Smooth muscle cell (in vitro differentiated cells): ENCODE results near the gene PELI2. TPM values are rescaled to one million over a fixed set of nuclear protein-coding genes. Genes with fewer than 3 reads are reported as not detected.

Source experiments
- DNase-seq: peaks from one replicate; lab custom pipeline; 2025; ENCODE audit not compliant: unreplicated experiment; lab: John Stamatoyannopoulos, UW
- H2AFZ ChIP-seq: fragments of 200-600 bp; sonication (generic); 2 replicates; pipeline ENCODE4 v1.6.0; 2016; ENCODE audit warnings: antibody characterized with exemption, low read depth, mild to moderate bottlenecking
- H3F3A ChIP-seq: fragments of 200-600 bp; sonication (generic); 2 replicates; pipeline ENCODE4 v1.6.0; 2017; ENCODE audit warnings: antibody characterized with exemption, low read depth
- H3K27ac ChIP-seq: fragments of 200-600 bp; sonication (generic); 2 replicates; pipeline ENCODE4 v1.5.1; 2016; ENCODE audit warnings: low read depth, mild to moderate bottlenecking
- H3K27me3 ChIP-seq: fragments of 200-600 bp; sonication (generic); 2 replicates; pipeline ENCODE4 v1.6.1; 2016; ENCODE audit warnings: low read depth, mild to moderate bottlenecking
- H3K36me3 ChIP-seq: fragments of 200-600 bp; sonication (generic); 2 replicates; pipeline ENCODE4 v1.5.1; 2016; ENCODE audit warnings: low read depth
- H3K4me1 ChIP-seq: fragments of 200-600 bp; sonication (generic); 2 replicates; pipeline ENCODE4 v1.5.1; 2016; ENCODE audit warnings: low read depth
- H3K4me2 ChIP-seq: fragments of 200-600 bp; sonication (generic); 2 replicates; pipeline ENCODE4 v1.6.0; 2016; ENCODE audit warnings: mild to moderate bottlenecking
- H3K4me3 ChIP-seq: fragments of 200-600 bp; sonication (generic); 2 replicates; pipeline ENCODE4 v1.5.1; 2016; ENCODE audit warnings: mild to moderate bottlenecking
- H3K79me2 ChIP-seq: fragments of 200-600 bp; sonication (generic); 2 replicates; pipeline ENCODE4 v1.6.0; 2016; ENCODE audit warnings: low read depth, mild to moderate bottlenecking
- H3K9ac ChIP-seq: fragments of 200-600 bp; sonication (generic); 2 replicates; pipeline ENCODE4 v1.6.0; 2016; ENCODE audit warnings: low read depth
- H3K9me3 ChIP-seq: fragments of 200-600 bp; sonication (generic); replicated peaks from 2 replicates; pipeline ENCODE4 v1.5.1; 2016; ENCODE audit warnings: low read depth
- H4K20me1 ChIP-seq: fragments of 200-600 bp; sonication (generic); 2 replicates; pipeline ENCODE4 v1.6.0; 2016; ENCODE audit warnings: low read depth
- WGBS: methylation state at CpG from one replicate; pipeline ENCODE4 v1.1.7; 2016; ENCODE audit warnings: low lambda C conversion rate; 5-methylcytosine and 5-hydroxymethylcytosine counted together
- polyA plus RNA-seq: library from polyadenylated mRNA; unstranded; fragments of >200 nt; fragmentation: Nextera tagmentation; extraction: Ambion mirVana; gene quantifications from 2 replicates; pipeline ENCODE4 v1.2.1, GENCODE V29; 2016
- total RNA-seq: library from RNA; depleted of rRNA; stranded (reverse); fragments of >200 nt; gene quantifications from 2 replicates; pipeline ENCODE4 v1.2.3, GENCODE V29; 2014
- TF ChIP-seq, protein P1 (sequence below): fragments of 200-600 bp; sonication (generic); IDR thresholded peaks from 2 replicates; pipeline ENCODE4 v1.5.1; 2017; ENCODE audit warnings: borderline replicate concordance, mild to moderate bottlenecking, antibody characterized with exemption; ENCODE audit not compliant: insufficient read depth, poor library complexity, severe bottlenecking

The PELI2 gene
- total and polyA plus RNA-seq, 2 experiments from 2014 or later = 4.6 to 9.1 TPM

GRCh38 chr14:56125772-56126636, 7.8 kb downstream of the PELI2 start:
- peaks cover 47% of the 10 kb centered on the region for H3K4me1 ChIP-seq
- peaks cover 47% of the 10 kb centered on the region for H4K20me1 ChIP-seq
- no peak overlapping the region for H3K27ac ChIP-seq
- no peak overlapping the region for H3K4me3 ChIP-seq
- H3K36me3 ChIP-seq = no peaks in the 10 kb centered on the region
- no peak overlapping the region for H2AFZ ChIP-seq
- DNase-seq = no peak
- H3K79me2 ChIP-seq = peaks cover 66% of the 10 kb centered on the region
- H3K4me2 ChIP-seq = no peak overlapping the region
- TF ChIP-seq, protein P1, sequence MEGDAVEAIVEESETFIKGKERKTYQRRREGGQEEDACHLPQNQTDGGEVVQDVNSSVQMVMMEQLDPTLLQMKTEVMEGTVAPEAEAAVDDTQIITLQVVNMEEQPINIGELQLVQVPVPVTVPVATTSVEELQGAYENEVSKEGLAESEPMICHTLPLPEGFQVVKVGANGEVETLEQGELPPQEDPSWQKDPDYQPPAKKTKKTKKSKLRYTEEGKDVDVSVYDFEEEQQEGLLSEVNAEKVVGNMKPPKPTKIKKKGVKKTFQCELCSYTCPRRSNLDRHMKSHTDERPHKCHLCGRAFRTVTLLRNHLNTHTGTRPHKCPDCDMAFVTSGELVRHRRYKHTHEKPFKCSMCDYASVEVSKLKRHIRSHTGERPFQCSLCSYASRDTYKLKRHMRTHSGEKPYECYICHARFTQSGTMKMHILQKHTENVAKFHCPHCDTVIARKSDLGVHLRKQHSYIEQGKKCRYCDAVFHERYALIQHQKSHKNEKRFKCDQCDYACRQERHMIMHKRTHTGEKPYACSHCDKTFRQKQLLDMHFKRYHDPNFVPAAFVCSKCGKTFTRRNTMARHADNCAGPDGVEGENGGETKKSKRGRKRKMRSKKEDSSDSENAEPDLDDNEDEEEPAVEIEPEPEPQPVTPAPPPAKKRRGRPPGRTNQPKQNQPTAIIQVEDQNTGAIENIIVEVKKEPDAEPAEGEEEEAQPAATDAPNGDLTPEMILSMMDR = no peak
- H3K9me3 ChIP-seq = no peaks in the 10 kb centered on the region
- 80% methylated on average over 12 of the region's 12 CpGs for WGBS
- H3K27me3 ChIP-seq = no peaks in the 10 kb centered on the region
- no peak overlapping the region for H3K9ac ChIP-seq
- no peaks in the 10 kb centered on the region for H3F3A ChIP-seq

GRCh38 chr14:56126637-56126913, 8.4 kb downstream of the PELI2 start:
- no peaks in the 10 kb centered on the region for H3K36me3 ChIP-seq
- H3K4me3 ChIP-seq = no peak overlapping the region
- no peak for DNase-seq
- 92% methylated on average over 2 of the region's 2 CpGs for WGBS
- H3K79me2 ChIP-seq = peaks cover 61% of the 10 kb centered on the region
- H3K9ac ChIP-seq = no peak overlapping the region
- H3K9me3 ChIP-seq = no peaks in the 10 kb centered on the region
- H3K4me2 ChIP-seq = no peak overlapping the region
- H3K4me1 ChIP-seq = peaks cover 52% of the 10 kb centered on the region
- no peak overlapping the region for H3K27ac ChIP-seq
- H2AFZ ChIP-seq = no peak overlapping the region
- peaks cover 45% of the 10 kb centered on the region for H4K20me1 ChIP-seq
- TF ChIP-seq, protein P1 = no peak
- H3F3A ChIP-seq = no peaks in the 10 kb centered on the region
- no peaks in the 10 kb centered on the region for H3K27me3 ChIP-seq

DNA sequence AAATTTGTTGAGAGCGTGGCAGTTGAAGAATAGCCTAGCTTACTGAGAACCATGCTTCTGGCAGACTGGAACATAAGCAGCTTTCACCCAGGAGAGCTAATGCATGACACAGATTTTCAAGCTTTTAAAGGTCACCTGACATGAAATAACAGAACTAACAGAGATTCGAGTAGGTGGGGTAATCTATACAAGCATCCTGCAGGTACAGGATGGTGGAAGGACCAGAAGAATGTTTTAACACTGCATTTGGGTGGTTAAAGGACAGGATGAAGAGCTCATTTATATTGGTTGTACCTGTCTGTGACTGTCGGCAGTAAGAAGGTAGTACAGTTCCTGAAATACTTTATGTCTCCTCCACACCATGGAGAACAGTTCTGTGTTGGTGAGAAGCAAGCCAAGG, 8.9 kb downstream of the PELI2 start:
- Histone ChIP-seq H3K4me2 (no peak overlapping the region), H3K79me2 (peaks cover 55% of the 10 kb centered on the region), H3K4me3 (no peak overlapping the region), H3K27me3 (no peaks in the 10 kb centered on the region), H2AFZ (no peak overlapping the region), H3K4me1 (peaks cover 55% of the 10 kb centered on the region), H3K9ac (no peak overlapping the region), H3K9me3 (no peaks in the 10 kb centered on the region), H3K36me3 (no peaks in the 10 kb centered on the region), H3K27ac (no peak overlapping the region), H3F3A (no peaks in the 10 kb centered on the region), H4K20me1 (peaks cover 48% of the 10 kb centered on the region)
- WGBS = 97% methylated on average over 3 of the region's 3 CpGs
- no peak for DNase-seq
- TF ChIP-seq, protein P1 = no peak

GRCh38 chr14:56129092-56129491, 10.9 kb downstream of the PELI2 start:
- H3K27me3 ChIP-seq = no peaks in the 10 kb centered on the region
- TF ChIP-seq, protein P1 = no peak
- peaks cover 53% of the 10 kb centered on the region for H3K4me1 ChIP-seq
- no peak overlapping the region for H3K9ac ChIP-seq
- no peaks in the 10 kb centered on the region for H3K36me3 ChIP-seq
- no peak overlapping the region for H2AFZ ChIP-seq
- H3F3A ChIP-seq = no peaks in the 10 kb centered on the region
- 94% methylated on average over 3 of the region's 3 CpGs for WGBS
- no peak overlapping the region for H3K27ac ChIP-seq
- H3K9me3 ChIP-seq = no peaks in the 10 kb centered on the region
- peaks cover 54% of the 10 kb centered on the region for H4K20me1 ChIP-seq
- no peak overlapping the region for H3K4me3 ChIP-seq
- peaks cover 53% of the 10 kb centered on the region for H3K79me2 ChIP-seq
- no peak for DNase-seq
- no peak overlapping the region for H3K4me2 ChIP-seq
